Measurements from ENCODE around the gene PARD3.

Gene PARD3

GRCh38 chr10:34161777-34162370 is 653.2 kb downstream of the PARD3 start:
- no peaks in the 10 kb centered on the region for H3K9me3 ChIP-seq (ENCODE audit: insufficient read depth, low read depth, low read length)
- no peaks in the 10 kb centered on the region for H3F3A ChIP-seq (ENCODE audit: low read depth)
- no peaks in the 10 kb centered on the region for H4K20me1 ChIP-seq (ENCODE audit: insufficient read depth, low read length, poor library complexity, severe bottlenecking)
- no peaks in the 10 kb centered on the region for H3K9me2 ChIP-seq (replicated peaks; ENCODE audit: low read depth, low read length)
- H3K4me1 ChIP-seq (ENCODE audit: insufficient read depth, low read length, poor library complexity, severe bottlenecking), result peaks cover 3% of the 10 kb centered on the region
- no peak overlapping the region for H3K4me3 ChIP-seq (ENCODE audit: low read length, poor library complexity, severe bottlenecking)
- no peaks in the 10 kb centered on the region for H3K36me3 ChIP-seq (ENCODE audit: insufficient read depth, low read length)
- no peak overlapping the region for H3K9ac ChIP-seq (ENCODE audit: low read depth, low read length, poor library complexity, severe bottlenecking)
- no peak overlapping the region for H2AFZ ChIP-seq (ENCODE audit: low read length)
- no peaks in the 10 kb centered on the region for H3K27me3 ChIP-seq (ENCODE audit: insufficient read depth, low read length, poor library complexity, severe bottlenecking)
- H3K4me2 ChIP-seq (ENCODE audit: low read depth, low read length, poor library complexity, severe bottlenecking), result no peak overlapping the region
- no peaks in the 10 kb centered on the region for H3K79me2 ChIP-seq (ENCODE audit: insufficient read depth, low read length)
- no peak for TF ChIP-seq EZH2phosphoT487 (IDR thresholded peaks at IDR 0.05; ENCODE audit: borderline replicate concordance)
- TF ChIP-seq, protein P1, sequence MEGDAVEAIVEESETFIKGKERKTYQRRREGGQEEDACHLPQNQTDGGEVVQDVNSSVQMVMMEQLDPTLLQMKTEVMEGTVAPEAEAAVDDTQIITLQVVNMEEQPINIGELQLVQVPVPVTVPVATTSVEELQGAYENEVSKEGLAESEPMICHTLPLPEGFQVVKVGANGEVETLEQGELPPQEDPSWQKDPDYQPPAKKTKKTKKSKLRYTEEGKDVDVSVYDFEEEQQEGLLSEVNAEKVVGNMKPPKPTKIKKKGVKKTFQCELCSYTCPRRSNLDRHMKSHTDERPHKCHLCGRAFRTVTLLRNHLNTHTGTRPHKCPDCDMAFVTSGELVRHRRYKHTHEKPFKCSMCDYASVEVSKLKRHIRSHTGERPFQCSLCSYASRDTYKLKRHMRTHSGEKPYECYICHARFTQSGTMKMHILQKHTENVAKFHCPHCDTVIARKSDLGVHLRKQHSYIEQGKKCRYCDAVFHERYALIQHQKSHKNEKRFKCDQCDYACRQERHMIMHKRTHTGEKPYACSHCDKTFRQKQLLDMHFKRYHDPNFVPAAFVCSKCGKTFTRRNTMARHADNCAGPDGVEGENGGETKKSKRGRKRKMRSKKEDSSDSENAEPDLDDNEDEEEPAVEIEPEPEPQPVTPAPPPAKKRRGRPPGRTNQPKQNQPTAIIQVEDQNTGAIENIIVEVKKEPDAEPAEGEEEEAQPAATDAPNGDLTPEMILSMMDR (conservative IDR thresholded peaks at IDR 0.05; ENCODE audit: low read length), result no peak

DNA sequence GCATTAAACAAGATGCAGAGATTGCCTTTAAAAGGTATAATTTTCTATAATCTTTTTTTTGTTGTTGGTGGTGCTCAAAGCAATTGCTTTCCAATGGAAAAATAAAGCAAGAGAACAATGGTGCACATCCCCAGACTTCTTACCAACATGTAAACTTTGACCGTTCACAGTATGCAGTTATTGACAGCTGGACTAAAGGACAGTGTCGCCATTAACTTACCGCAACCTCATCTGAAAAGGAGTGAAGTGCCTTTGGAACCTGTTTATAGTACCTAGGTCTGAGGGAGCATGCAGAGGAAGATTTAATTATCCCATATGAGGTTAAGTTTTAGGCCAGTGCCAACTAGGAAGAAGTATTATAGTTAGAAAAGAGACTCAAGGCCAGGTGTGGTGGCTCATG is 654.5 kb downstream of the PARD3 start:
- TF ChIP-seq, protein P1 (conservative IDR thresholded peaks at IDR 0.05; ENCODE audit: low read length), result no peak
- TF ChIP-seq EZH2phosphoT487 (IDR thresholded peaks at IDR 0.05; ENCODE audit: borderline replicate concordance), result no peak
- H3K9ac ChIP-seq (ENCODE audit: low read depth, low read length, poor library complexity, severe bottlenecking), result no peak overlapping the region
- no peaks in the 10 kb centered on the region for H3K9me3 ChIP-seq (ENCODE audit: insufficient read depth, low read depth, low read length)
- no peaks in the 10 kb centered on the region for H3K79me2 ChIP-seq (ENCODE audit: insufficient read depth, low read length)
- H4K20me1 ChIP-seq (ENCODE audit: insufficient read depth, low read length, poor library complexity, severe bottlenecking), result no peaks in the 10 kb centered on the region
- H3K4me3 ChIP-seq (ENCODE audit: low read length, poor library complexity, severe bottlenecking), result no peak overlapping the region
- H3K4me2 ChIP-seq (ENCODE audit: low read depth, low read length, poor library complexity, severe bottlenecking), result no peak overlapping the region
- peaks cover 10% of the 10 kb centered on the region for H3K4me1 ChIP-seq (ENCODE audit: insufficient read depth, low read length, poor library complexity, severe bottlenecking)
- H3F3A ChIP-seq (ENCODE audit: low read depth), result no peaks in the 10 kb centered on the region
- H3K27me3 ChIP-seq (ENCODE audit: insufficient read depth, low read length, poor library complexity, severe bottlenecking), result no peaks in the 10 kb centered on the region
- H2AFZ ChIP-seq (ENCODE audit: low read length), result no peak overlapping the region
- H3K36me3 ChIP-seq (ENCODE audit: insufficient read depth, low read length), result no peaks in the 10 kb centered on the region
- no peaks in the 10 kb centered on the region for H3K9me2 ChIP-seq (replicated peaks; ENCODE audit: low read depth, low read length)

DNA sequence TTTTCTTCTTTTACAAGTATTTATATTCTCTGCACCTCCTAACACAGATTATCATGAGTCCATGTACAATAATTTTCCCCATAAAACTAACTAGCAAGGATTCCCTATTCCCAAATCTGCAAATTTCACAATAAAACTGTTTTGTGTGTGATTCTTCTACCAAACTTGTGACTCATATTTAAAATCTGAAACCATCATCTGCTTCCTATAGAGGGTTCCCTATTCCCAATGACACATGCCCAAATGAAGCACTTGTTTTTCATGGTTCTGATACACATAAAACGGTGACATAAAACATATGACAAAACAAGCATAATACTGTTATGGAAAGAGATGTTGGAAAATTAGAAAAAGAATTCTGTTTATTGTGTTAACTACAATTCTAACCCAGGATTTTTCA is 657.6 kb downstream of the PARD3 start:
- H3F3A ChIP-seq (ENCODE audit: low read depth), result no peaks in the 10 kb centered on the region
- H3K9ac ChIP-seq (ENCODE audit: low read depth, low read length, poor library complexity, severe bottlenecking), result no peak overlapping the region
- H2AFZ ChIP-seq (ENCODE audit: low read length), result no peak overlapping the region
- no peak overlapping the region for H3K4me2 ChIP-seq (ENCODE audit: low read depth, low read length, poor library complexity, severe bottlenecking)
- H3K9me2 ChIP-seq (replicated peaks; ENCODE audit: low read depth, low read length), result no peaks in the 10 kb centered on the region
- no peaks in the 10 kb centered on the region for H4K20me1 ChIP-seq (ENCODE audit: insufficient read depth, low read length, poor library complexity, severe bottlenecking)
- H3K4me1 ChIP-seq (ENCODE audit: insufficient read depth, low read length, poor library complexity, severe bottlenecking), result peaks cover 12% of the 10 kb centered on the region
- no peak overlapping the region for H3K4me3 ChIP-seq (ENCODE audit: low read length, poor library complexity, severe bottlenecking)
- no peak for TF ChIP-seq EZH2phosphoT487 (IDR thresholded peaks at IDR 0.05; ENCODE audit: borderline replicate concordance)
- TF ChIP-seq, protein P1 (conservative IDR thresholded peaks at IDR 0.05; ENCODE audit: low read length), result no peak
- H3K36me3 ChIP-seq (ENCODE audit: insufficient read depth, low read length), result no peaks in the 10 kb centered on the region
- H3K9me3 ChIP-seq (ENCODE audit: insufficient read depth, low read depth, low read length), result no peaks in the 10 kb centered on the region
- H3K79me2 ChIP-seq (ENCODE audit: insufficient read depth, low read length), result no peaks in the 10 kb centered on the region
- H3K27me3 ChIP-seq (ENCODE audit: insufficient read depth, low read length, poor library complexity, severe bottlenecking), result no peaks in the 10 kb centered on the region

All from Loucy (cell line).